DOHH2 (cell line): ENCODE data around the gene OLR1.

Experiments used
- H3F3A ChIP-seq: fragments of 200-600 bp; sonication (generic), shearing (Covaris generic); 2 replicates; pipeline ENCODE4 v1.6.0; 2016; ENCODE audit warnings: antibody characterized with exemption, mild to moderate bottlenecking; ENCODE audit not compliant: control insufficient read depth, insufficient read depth
- H3K27ac ChIP-seq: fragments of 200-600 bp; sonication (generic); 2 replicates; pipeline ENCODE4 v1.5.1; 2014; ENCODE audit warnings: low read depth, mild to moderate bottlenecking, low read length, moderate library complexity
- H3K27me3 ChIP-seq: fragments of 200-600 bp; sonication (generic); 2 replicates; pipeline ENCODE4 v1.6.1; 2014; ENCODE audit warnings: mild to moderate bottlenecking, low read length, mixed read lengths; ENCODE audit not compliant: control insufficient read depth
- H3K36me3 ChIP-seq: fragments of 200-600 bp; sonication (generic); 2 replicates; pipeline ENCODE4 v1.6.1; 2014; ENCODE audit warnings: mild to moderate bottlenecking, low read length, moderate library complexity, mixed read lengths; ENCODE audit not compliant: control insufficient read depth
- H3K4me1 ChIP-seq: fragments of 200-600 bp; sonication (generic); 2 replicates; pipeline ENCODE4 v1.6.1; 2014; ENCODE audit warnings: mild to moderate bottlenecking, low read length, mixed read lengths; ENCODE audit not compliant: control insufficient read depth
- H3K4me2 ChIP-seq: fragments of 200-600 bp; sonication (generic); 2 replicates; pipeline ENCODE4 v1.6.0; 2014; ENCODE audit warnings: mild to moderate bottlenecking, low read length, moderate library complexity
- H3K4me3 ChIP-seq: fragments of 200-600 bp; sonication (generic); 2 replicates; pipeline ENCODE4 v1.5.1; 2014; ENCODE audit warnings: mild to moderate bottlenecking, low read length, mixed read lengths
- H3K79me2 ChIP-seq: fragments of 200-600 bp; sonication (generic); 2 replicates; pipeline ENCODE4 v1.6.1; 2014; ENCODE audit warnings: mild to moderate bottlenecking, low read length, mixed read lengths; ENCODE audit not compliant: control insufficient read depth
- H3K9me2 ChIP-seq: fragments of 200-600 bp; sonication (generic); replicated peaks from 2 replicates; pipeline ENCODE4 v1.6.1; 2014; ENCODE audit warnings: mild to moderate bottlenecking, low read length, mixed read lengths; ENCODE audit not compliant: control insufficient read depth
- H3K9me3 ChIP-seq: fragments of 200-600 bp; sonication (generic); 2 replicates; pipeline ENCODE4 v1.6.1; 2014; ENCODE audit warnings: antibody characterized with exemption, low read length, mixed read lengths; ENCODE audit not compliant: control insufficient read depth, insufficient read depth
- H4K20me1 ChIP-seq: fragments of 200-600 bp; sonication (generic); 2 replicates; pipeline ENCODE4 v1.6.0; 2014; ENCODE audit warnings: low read depth, mild to moderate bottlenecking, antibody characterized with exemption, low read length, moderate library complexity; ENCODE audit not compliant: control insufficient read depth, insufficient read depth
- EZH2phosphoT487 ChIP-seq: fragments of 200-600 bp; sonication (generic); IDR thresholded peaks from 2 replicates; pipeline ENCODE4 v1.6.1; 2017; ENCODE audit warnings: borderline replicate concordance, mild to moderate bottlenecking, antibody characterized with exemption, low read length, moderate library complexity, mixed read lengths
- TF ChIP-seq, protein P1 (sequence below): fragments of 200-600 bp; sonication (generic); IDR thresholded peaks from one replicate; pipeline ENCODE4 v1.5.1; 2014; ENCODE audit warnings: antibody characterized with exemption, mild to moderate bottlenecking, low read depth, low read length; ENCODE audit not compliant: poor library complexity, severe bottlenecking

Gene OLR1

GRCh38 chr12:10215436-10215835, 43.5 kb upstream of the OLR1 start:
- Histone ChIP-seq H3K36me3 (no peaks in the 10 kb centered on the region), H3K4me3 (no peak overlapping the region)

DNA sequence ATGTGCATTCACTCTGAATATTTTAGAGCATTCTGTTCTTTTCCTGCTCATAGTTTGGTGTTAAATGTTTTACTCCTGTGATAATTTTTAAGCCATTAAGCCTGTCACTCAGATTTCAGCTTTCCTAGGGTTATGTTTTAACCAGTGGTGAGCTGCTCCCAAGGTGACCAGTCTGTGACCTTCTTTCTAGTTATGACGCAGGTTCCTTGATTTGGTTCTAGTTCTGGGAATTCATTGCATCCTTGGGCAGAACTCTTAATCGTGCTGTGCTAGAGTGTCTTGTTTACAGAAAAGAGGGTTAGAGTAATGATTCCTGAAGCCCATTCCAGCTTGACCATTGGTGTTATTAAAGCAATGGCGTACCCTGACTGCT, 42.9 kb upstream of the OLR1 start:
- H3K27ac ChIP-seq = no peak overlapping the region
- H3F3A ChIP-seq = no peaks in the 10 kb centered on the region
- H3K9me3 ChIP-seq = no peaks in the 10 kb centered on the region
- TF ChIP-seq, protein P1, sequence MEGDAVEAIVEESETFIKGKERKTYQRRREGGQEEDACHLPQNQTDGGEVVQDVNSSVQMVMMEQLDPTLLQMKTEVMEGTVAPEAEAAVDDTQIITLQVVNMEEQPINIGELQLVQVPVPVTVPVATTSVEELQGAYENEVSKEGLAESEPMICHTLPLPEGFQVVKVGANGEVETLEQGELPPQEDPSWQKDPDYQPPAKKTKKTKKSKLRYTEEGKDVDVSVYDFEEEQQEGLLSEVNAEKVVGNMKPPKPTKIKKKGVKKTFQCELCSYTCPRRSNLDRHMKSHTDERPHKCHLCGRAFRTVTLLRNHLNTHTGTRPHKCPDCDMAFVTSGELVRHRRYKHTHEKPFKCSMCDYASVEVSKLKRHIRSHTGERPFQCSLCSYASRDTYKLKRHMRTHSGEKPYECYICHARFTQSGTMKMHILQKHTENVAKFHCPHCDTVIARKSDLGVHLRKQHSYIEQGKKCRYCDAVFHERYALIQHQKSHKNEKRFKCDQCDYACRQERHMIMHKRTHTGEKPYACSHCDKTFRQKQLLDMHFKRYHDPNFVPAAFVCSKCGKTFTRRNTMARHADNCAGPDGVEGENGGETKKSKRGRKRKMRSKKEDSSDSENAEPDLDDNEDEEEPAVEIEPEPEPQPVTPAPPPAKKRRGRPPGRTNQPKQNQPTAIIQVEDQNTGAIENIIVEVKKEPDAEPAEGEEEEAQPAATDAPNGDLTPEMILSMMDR = no peak
- no peak for TF ChIP-seq EZH2phosphoT487
- H3K4me3 ChIP-seq = no peak overlapping the region
- H3K36me3 ChIP-seq = no peaks in the 10 kb centered on the region
- H3K27me3 ChIP-seq = peaks cover 32% of the 10 kb centered on the region
- peaks cover 16% of the 10 kb centered on the region for H3K4me1 ChIP-seq
- H3K79me2 ChIP-seq = no peaks in the 10 kb centered on the region
- H3K4me2 ChIP-seq = no peak overlapping the region
- no peaks in the 10 kb centered on the region for H4K20me1 ChIP-seq
- no peaks in the 10 kb centered on the region for H3K9me2 ChIP-seq

More at GRCh38 chr12:10215436-10215835, 43.5 kb upstream of the OLR1 start:
- no peaks in the 10 kb centered on the region for H3K79me2 ChIP-seq
- no peak overlapping the region for H3K4me2 ChIP-seq
- H3K4me1 ChIP-seq = peaks cover 16% of the 10 kb centered on the region
- TF ChIP-seq, protein P1 = no peak
- no peak for TF ChIP-seq EZH2phosphoT487
- no peaks in the 10 kb centered on the region for H3K9me3 ChIP-seq
- H3K27ac ChIP-seq = no peak overlapping the region
- no peaks in the 10 kb centered on the region for H3F3A ChIP-seq
- peaks cover 32% of the 10 kb centered on the region for H3K27me3 ChIP-seq
- H3K9me2 ChIP-seq = no peaks in the 10 kb centered on the region
- no peaks in the 10 kb centered on the region for H4K20me1 ChIP-seq

DNA sequence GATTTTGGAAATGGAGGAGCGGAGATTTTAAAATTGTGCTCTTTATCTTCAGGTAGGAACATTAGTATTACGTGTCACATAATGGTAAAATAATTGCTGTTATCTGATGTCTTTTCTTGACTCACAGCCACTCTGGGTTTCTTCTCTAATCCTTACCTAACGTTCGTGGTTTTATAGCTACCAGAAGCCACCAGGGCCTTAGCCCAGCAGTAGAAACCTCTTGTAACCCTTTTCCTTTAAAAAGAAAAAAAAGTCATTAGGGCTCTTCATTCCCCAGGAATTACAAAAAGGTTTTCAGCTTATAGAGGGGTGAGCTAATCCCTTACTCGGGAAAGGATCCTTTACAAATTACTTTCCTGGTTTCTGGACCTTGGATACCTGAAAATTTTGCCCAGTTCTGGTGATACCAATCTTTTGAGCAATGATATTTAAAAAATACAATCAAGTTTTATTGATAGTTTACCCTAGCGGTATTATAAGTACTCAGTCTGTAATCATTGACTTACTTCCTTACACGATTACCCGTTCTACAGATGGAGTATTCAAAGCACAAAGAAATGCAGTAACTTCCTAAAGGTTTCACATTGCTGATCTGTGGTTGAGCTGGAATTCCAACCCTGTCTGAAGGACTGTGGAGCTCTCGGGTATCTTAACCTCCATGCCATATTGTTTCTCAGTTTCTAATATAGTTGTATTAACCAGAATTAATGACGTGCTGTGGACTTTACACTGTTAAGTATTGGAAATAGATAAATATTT, 42.4 kb upstream of the OLR1 start:
- H3K27ac ChIP-seq = no peak overlapping the region
- H3K4me2 ChIP-seq = peak overlapping the region; percentile 88
- H3K36me3 ChIP-seq = no peaks in the 10 kb centered on the region
- H3K9me2 ChIP-seq = no peaks in the 10 kb centered on the region
- H3K27me3 ChIP-seq = peaks cover 32% of the 10 kb centered on the region
- peaks cover 16% of the 10 kb centered on the region for H3K4me1 ChIP-seq
- peak overlapping the region; percentile 81 for H3K4me3 ChIP-seq
- TF ChIP-seq, protein P1 = no peak
- no peak for TF ChIP-seq EZH2phosphoT487
- no peaks in the 10 kb centered on the region for H3F3A ChIP-seq
- H3K79me2 ChIP-seq = no peaks in the 10 kb centered on the region
- no peaks in the 10 kb centered on the region for H4K20me1 ChIP-seq
- no peaks in the 10 kb centered on the region for H3K9me3 ChIP-seq
